WTC11 (cell line): ENCODE data around the gene UTP11.

ENCODE experiments used
- ATF2 ChIP-seq: sonication (generic); formaldehyde crosslinking; IDR thresholded peaks from 2 replicates; pipeline ENCODE4 v1.8.1; 2022; ENCODE audit warnings: low read depth, missing genetic modification reagents, borderline replicate concordance
- CREM ChIP-seq: sonication (generic); formaldehyde crosslinking; IDR thresholded peaks from 2 replicates; pipeline ENCODE4 v1.8.1; 2022; ENCODE audit warnings: mild to moderate bottlenecking, missing genetic modification reagents, moderate library complexity
- CTCF ChIP-seq: fragments of 200-600 bp; IDR thresholded peaks from 2 replicates; pipeline ENCODE4 v1.8.0; 2022; ENCODE audit warnings: antibody characterized with exemption
- IRF2 ChIP-seq: sonication (generic); formaldehyde crosslinking; IDR thresholded peaks from 2 replicates; pipeline ENCODE4 v1.8.0; 2022; ENCODE audit warnings: low read depth, missing genetic modification reagents, borderline replicate concordance
- NR1H2 ChIP-seq: sonication (generic); formaldehyde crosslinking; IDR thresholded peaks from 2 replicates; pipeline ENCODE4 v1.9.0; 2021; ENCODE audit warnings: mild to moderate bottlenecking, moderate library complexity, missing genetic modification reagents
- NR2C2 ChIP-seq: sonication (generic); formaldehyde crosslinking; IDR thresholded peaks from 2 replicates; pipeline ENCODE4 v1.8.0; 2022; ENCODE audit warnings: mild to moderate bottlenecking, missing genetic modification reagents
- PRDM15 ChIP-seq: sonication (generic); formaldehyde crosslinking; IDR thresholded peaks from 2 replicates; pipeline ENCODE4 v1.8.0; 2022; ENCODE audit warnings: missing genetic modification reagents
- TF ChIP-seq, protein P1 (sequence below): sonication (generic); formaldehyde crosslinking; conservative IDR thresholded peaks from 2 replicates; pipeline ENCODE4 v1.8.1; 2023; ENCODE audit warnings: mild to moderate bottlenecking, low read depth, missing genetic modification reagents, moderate library complexity
- TF ChIP-seq, protein P2 (sequence below): sonication (generic); formaldehyde crosslinking; IDR thresholded peaks from 2 replicates; pipeline ENCODE4 v1.8.0; 2022; ENCODE audit warnings: mild to moderate bottlenecking, missing genetic modification reagents

GRCh38 chr1:38039331-38040088, 27.0 kb downstream of the UTP11 start:
- TF ChIP-seq ATF2 (CRISPR knock-in tag): no peak
- TF ChIP-seq PRDM15 (CRISPR knock-in tag): no peak
- no peak for TF ChIP-seq NR2C2 (CRISPR knock-in tag)
- no peak for TF ChIP-seq CTCF
- TF ChIP-seq, protein P1, sequence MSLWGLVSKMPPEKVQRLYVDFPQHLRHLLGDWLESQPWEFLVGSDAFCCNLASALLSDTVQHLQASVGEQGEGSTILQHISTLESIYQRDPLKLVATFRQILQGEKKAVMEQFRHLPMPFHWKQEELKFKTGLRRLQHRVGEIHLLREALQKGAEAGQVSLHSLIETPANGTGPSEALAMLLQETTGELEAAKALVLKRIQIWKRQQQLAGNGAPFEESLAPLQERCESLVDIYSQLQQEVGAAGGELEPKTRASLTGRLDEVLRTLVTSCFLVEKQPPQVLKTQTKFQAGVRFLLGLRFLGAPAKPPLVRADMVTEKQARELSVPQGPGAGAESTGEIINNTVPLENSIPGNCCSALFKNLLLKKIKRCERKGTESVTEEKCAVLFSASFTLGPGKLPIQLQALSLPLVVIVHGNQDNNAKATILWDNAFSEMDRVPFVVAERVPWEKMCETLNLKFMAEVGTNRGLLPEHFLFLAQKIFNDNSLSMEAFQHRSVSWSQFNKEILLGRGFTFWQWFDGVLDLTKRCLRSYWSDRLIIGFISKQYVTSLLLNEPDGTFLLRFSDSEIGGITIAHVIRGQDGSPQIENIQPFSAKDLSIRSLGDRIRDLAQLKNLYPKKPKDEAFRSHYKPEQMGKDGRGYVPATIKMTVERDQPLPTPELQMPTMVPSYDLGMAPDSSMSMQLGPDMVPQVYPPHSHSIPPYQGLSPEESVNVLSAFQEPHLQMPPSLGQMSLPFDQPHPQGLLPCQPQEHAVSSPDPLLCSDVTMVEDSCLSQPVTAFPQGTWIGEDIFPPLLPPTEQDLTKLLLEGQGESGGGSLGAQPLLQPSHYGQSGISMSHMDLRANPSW (CRISPR knock-in tag): no peak
- TF ChIP-seq NR1H2 (CRISPR knock-in tag): no peak
- no peak for TF ChIP-seq CREM (CRISPR knock-in tag)
- no peak for TF ChIP-seq IRF2 (CRISPR knock-in tag)
- TF ChIP-seq, protein P2, sequence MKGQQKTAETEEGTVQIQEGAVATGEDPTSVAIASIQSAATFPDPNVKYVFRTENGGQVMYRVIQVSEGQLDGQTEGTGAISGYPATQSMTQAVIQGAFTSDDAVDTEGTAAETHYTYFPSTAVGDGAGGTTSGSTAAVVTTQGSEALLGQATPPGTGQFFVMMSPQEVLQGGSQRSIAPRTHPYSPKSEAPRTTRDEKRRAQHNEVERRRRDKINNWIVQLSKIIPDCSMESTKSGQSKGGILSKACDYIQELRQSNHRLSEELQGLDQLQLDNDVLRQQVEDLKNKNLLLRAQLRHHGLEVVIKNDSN (CRISPR knock-in tag): no peak
